Measurements from ENCODE around the gene CRABP2.

Gene CRABP2

DNA sequence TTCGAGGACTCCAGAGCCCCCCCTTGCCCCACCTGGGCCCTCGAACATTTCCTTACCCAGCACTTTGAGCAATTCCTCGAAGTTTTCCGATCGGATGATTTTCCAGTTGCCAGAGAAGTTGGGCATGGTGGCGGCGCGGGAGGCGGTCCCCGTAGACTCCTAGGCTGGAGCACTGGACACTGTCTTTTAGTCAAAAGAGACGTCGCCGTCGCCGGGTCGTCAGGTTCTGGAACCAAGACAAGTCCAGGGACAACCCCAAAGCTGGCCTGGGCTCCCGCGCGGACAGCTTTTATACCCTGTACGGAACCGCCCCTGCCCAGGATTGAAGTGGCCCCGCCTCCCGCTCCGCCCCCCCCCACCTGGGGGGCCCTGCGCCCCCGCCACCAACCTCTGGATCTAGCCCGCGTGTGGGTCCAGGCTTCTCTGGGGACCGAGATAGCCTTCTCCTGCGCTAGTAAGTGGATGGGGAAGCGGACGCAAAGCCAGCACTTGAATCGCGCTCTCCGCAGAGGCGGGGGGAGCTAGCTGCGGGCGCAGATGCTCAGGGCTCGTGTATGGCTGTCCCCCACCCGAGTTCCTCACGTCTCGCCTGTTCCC, at the start of gene CRABP2:
Gene CRABP2 (minus strand): TSS at position 263 of the 597 bp plus-strand sequence. CDS start 137 bp downstream, at position 126.
- DNase-seq (ENCODE audit: low read depth in 1 of 2, low spot score in 1 of 2) = peak in 1 of 2 experiments; percentile 82
- in situ Hi-C loops (cut with HindIII; ENCODE audit: low pct_unique_long_range_greater_than_20kb, low sequenced_read_pairs) = no loop called here
- no peak for TF ChIP-seq JUND (IDR thresholded peaks at IDR 0.05; ENCODE audit: low read depth)

DNA sequence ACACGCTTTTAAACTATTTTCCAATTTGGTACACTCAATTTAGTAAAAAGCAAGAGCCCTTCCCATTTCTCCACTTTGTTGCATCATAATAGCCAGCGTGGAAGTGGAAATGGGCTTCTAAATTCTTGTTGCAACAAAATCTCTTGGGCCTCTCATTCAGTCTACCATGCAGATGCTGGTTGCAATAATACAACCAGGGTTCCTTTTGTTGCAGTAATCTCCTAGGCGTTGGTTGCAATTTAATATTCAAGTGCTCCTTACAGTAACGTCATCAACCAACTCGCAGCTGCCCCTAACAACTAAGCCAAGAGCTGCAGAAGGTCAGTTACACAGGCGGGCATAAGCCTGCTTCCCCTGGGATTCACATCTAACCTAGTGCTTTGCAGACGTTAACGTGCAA, 48.8 kb upstream of the CRABP2 start:
- DNase-seq (ENCODE audit: low read depth in 1 of 2, low spot score in 1 of 2) = no peak
- in situ Hi-C loops (cut with HindIII; ENCODE audit: low pct_unique_long_range_greater_than_20kb, low sequenced_read_pairs) = no loop called here

DNA sequence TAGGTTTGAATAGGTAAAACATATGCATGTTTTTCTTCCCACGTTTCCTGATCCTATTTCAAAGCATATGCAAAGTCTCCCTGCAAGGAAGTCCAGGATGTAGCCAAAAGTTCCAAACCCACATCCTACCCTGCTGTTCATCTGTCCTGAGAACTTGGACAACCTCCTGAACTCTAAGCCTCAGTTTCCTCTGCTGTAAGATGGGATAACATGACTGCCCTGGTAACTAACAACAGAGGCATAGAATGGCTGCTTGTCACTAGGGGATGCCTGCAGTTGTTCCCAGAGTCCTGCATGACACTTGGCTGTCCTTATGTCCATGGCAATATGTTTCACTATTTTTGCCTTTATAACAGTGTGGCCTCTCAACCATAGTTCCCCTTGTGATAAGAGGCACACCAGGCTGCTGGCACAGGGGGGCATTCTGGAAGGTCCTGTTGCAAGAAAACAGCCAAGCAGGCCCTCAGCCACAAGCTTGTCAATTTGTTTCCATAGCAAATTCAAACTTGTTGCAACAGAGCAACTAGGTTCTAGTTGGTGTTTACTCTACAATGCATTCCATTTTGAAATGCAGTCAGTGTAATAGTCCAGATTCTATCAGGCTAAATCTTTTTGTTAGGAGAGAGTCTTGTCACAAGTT, 47.6 kb upstream of the CRABP2 start:
- in situ Hi-C loops (cut with HindIII; ENCODE audit: low pct_unique_long_range_greater_than_20kb, low sequenced_read_pairs) = no loop called here
- TF ChIP-seq JUND (IDR thresholded peaks at IDR 0.05; ENCODE audit: low read depth) = no peak
- DNase-seq (ENCODE audit: low read depth in 1 of 2, low spot score in 1 of 2) = peak in 1 of 2 experiments; percentile 53

More for the DNA sequence above, 48.8 kb upstream of the CRABP2 start:
- no peak for TF ChIP-seq JUND (IDR thresholded peaks at IDR 0.05; ENCODE audit: low read depth)

DNA sequence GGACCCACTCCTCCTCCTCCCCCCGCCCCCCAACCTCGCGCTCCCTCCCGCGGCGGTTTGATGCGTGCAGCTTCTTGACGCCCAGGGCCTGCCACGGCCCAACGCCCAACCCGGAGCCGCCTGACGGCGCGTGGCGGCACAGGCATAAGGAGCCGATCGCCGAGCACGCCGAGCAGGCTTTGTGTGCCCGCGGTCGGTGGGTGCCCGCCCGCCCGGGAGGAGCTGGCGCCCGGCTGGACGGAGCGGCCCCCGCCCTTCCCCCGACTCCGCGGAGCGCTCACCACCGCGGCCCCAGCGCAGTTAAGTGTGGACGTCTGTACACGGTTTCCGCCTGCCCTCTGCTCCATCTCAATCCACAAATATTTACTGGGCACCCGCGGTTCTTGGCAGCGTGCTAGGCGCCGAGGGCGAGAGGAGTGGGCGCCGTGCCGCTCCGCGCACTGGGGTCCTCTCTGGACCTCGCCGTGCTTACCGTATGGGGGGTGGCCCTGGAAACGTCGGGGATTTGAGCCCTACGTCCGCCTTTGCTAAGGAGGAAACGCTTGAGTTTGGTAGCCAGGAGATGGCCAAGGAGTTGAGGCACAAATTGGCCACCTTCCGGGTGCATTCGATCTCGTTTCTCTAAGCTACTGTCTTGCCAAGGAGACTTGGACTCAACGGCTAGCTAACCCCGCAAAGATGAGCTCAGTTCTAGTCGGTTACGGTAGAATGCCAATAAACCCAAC, 46.5 kb upstream of the CRABP2 start:
- in situ Hi-C loops (cut with HindIII; ENCODE audit: low pct_unique_long_range_greater_than_20kb, low sequenced_read_pairs) = no loop called here
- peak; percentile 90 to 99 for DNase-seq (ENCODE audit: low read depth in 1 of 2, low spot score in 1 of 2)
- no peak for TF ChIP-seq JUND (IDR thresholded peaks at IDR 0.05; ENCODE audit: low read depth)

DNA sequence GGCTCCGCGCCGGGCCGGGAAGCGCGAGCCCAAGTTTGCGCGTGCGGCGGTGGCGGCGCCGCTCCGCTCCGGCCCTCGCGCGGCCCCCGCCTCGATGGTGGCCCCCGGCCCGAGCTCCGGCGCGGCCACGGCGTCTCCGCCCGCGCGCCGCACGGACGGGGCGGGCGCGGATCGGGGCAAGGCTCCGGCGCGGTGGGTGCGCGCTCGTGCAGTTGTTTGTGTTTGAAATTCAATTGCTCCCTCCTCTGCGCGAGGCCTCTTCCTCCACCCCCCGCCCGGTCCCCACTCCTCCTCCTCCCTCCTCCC, 46.0 kb upstream of the CRABP2 start, which contains the start of gene HDGF:
Gene HDGF (minus strand): TSS at position 225 of the 306 bp plus-strand sequence. CDS start 246 bp downstream, outside the sequence.
- DNase-seq (ENCODE audit: low read depth in 1 of 2, low spot score in 1 of 2) = no peak
- TF ChIP-seq JUND (IDR thresholded peaks at IDR 0.05; ENCODE audit: low read depth) = no peak
- in situ Hi-C loops (cut with HindIII; ENCODE audit: low pct_unique_long_range_greater_than_20kb, low sequenced_read_pairs) = no loop called here

DNA sequence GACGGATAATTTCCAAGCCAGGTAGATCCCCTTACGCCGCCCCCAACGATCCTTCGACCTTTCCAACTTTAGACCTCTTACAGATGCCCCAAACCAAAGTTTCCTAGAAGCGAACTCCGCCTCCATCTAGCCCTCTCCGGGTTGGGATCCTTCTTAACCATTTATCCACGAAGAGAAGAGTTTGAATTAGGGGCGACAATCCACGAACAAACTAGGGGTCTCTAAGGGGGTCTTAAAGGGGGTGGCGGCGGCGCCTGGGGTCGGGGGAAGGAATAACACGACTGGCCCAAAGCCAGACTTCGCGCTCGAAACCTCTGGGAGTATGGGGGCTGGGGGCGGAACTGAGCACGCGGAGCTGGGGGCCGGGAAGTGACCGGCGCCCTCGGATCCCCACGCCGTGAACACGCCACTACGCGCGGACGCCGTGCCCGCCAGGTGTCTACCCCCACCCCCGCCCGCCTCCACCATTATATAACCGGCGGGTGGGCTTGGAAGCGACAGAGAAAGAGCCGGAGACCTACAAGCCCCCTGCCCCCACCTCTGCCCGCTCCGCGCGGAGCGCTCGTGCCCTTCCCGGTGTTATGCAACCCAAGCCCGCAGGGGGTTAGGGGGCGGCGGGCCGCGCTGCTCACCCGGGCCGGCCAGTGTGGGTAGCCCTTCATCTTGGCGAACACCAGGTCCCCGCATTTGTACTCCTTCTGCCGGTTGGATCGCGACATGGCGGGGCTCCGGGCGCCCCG, 45.5 kb upstream of the CRABP2 start:
- no peak for TF ChIP-seq JUND (IDR thresholded peaks at IDR 0.05; ENCODE audit: low read depth)
- DNase-seq (ENCODE audit: low read depth in 1 of 2, low spot score in 1 of 2) = peak in 1 of 2 experiments; percentile 61

DNA sequence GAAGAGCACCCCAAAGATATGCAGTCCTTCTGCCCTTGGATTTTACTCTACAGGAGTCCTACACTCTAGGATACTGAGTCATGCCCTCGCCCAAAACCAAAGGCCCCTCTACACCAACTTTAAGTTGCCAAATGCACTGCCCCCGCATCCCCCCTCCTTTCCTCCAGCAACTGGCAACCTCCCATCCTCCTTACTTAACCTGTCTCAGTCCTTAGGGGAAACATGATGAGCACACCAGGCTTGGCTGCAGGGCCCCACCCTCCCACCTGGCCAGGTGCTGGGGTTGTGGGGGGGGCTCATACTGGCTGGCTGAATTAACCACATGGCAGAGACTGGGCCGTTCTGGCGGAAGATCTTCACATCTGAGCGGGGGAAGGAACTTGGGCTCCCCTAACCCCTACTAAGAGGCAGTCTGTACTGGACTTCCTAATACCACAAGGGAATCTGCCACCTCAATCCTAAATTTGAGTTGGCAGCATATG, 44.8 kb upstream of the CRABP2 start:
- in situ Hi-C loops (cut with HindIII; ENCODE audit: low pct_unique_long_range_greater_than_20kb, low sequenced_read_pairs) = no loop called here

More for the DNA sequence above, 45.5 kb upstream of the CRABP2 start:
- in situ Hi-C loops (cut with HindIII; ENCODE audit: low pct_unique_long_range_greater_than_20kb, low sequenced_read_pairs) = no loop called here

DNA sequence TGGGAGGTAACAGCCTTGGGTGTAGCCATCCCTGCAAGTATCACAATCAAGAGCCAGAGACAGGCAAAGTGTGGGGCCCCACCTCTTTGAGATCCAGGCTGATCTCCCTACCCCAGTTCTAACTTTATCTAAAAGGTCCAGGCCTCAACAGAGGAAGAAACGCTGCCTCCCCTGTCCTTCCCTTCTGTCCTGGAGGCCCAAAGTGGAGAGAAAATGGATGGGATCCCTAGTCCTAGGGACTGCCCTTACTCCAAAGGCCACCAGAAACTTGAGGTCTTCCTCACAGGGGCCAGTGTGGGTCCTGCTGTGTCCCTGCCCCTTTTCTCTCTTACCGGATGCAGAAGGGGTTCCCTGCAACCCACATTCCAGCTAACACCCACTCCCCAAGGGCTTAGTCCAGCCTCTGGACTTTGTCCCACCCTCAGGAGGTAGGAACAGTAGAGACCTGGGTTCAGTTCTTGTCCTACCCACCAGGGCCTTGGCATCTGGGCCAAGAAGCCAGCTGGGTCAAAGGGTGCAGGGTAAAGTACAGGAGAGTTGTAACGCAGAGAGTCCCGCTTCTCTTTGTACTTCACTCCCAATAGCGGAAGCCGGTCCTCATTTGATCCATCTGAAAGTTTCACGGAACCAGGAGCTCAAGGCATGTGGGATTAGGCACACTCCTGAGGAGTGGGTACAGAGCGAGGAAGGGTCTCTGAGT, 44.2 kb upstream of the CRABP2 start:
- in situ Hi-C loops (cut with HindIII; ENCODE audit: low pct_unique_long_range_greater_than_20kb, low sequenced_read_pairs) = no loop called here
- TF ChIP-seq JUND (IDR thresholded peaks at IDR 0.05; ENCODE audit: low read depth) = no peak
- DNase-seq (ENCODE audit: low read depth in 1 of 2, low spot score in 1 of 2) = no peak

More for the DNA sequence above, 44.8 kb upstream of the CRABP2 start:
- DNase-seq (ENCODE audit: low read depth in 1 of 2, low spot score in 1 of 2) = peak; percentile 64 to 78
- no peak for TF ChIP-seq JUND (IDR thresholded peaks at IDR 0.05; ENCODE audit: low read depth)

DNA sequence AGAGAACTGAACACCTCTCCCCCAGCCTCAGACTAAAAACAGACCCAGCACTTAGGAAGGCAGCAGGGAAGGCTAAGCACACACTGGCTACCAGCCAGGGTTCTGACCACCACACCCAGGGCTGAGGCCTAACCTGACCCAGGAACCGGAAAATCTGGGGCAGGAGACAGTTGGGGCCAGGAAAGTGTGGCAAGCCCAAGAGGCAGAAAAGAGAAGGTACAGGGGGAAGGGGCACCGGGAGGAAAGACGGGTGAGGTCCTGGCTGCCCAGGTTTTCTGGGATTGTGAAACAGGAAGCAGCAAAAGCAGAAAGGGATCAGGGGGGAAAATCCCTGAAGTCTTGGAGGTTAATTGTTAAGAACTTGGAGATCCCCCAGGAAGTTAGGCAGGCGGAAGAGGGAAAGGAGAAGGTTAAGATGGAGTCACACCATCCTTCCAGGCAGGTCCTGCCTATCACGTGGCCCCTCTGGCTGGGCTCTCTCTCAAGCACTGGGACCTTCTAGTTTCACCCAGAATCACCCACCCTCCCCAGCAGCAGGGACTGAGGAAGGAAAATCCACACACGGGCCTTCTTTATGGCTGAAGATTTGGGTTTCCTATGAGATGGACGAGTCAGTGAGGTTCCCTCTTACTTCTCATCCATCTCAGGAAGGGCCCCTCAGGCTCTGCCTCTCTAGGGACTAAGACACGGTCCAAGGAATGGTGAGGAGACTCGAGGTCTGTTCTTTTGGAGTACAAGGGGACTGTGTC, 43.5 kb upstream of the CRABP2 start:
- peak in 1 of 2 experiments; percentile 89 for DNase-seq (ENCODE audit: low read depth in 1 of 2, low spot score in 1 of 2)
- in situ Hi-C loops (cut with HindIII; ENCODE audit: low pct_unique_long_range_greater_than_20kb, low sequenced_read_pairs) = no loop called here
- no peak for TF ChIP-seq JUND (IDR thresholded peaks at IDR 0.05; ENCODE audit: low read depth)

DNA sequence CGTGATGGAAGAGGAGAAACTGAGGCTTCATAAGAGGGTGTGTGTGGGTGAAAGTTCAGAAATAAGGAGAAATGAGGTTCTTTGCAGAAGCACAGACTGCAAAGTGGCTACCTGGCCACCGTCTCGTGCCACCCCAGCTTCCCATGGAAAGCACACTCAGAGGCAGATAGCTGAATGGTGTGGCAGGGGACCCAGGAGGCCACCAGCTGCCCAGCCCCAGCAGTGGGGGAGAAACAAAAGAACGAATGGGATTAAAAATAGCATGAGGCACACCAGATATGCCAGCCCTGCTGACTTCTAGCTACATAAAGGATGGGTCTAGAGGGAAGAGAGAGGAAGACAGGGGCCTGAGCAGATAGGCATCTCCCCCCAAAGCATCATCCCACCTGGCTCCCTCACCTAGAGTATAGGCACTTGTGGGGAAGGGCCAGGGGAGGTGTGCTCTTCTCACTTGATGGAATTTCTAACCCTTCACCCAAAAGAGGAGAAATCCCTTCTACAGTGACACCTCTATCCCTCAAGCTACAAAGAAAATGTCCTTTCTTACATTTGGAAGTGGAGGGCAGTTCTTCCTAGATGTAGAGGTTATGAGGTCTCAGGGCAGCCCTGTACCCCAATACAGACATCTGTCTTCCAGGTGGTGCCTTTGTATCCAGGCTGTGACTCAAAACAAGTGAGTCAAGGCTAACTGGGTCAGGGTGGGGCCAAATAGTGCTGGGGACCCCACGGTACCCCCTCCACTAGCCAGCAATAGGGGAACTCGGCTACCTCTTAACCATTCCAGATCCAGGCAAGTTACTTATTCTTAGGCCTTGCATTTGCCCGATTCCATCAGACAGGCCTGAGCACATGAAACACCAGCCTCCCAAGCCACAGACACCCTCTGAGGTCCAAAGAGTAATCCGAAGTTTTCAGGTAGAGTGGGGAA, 42.6 kb upstream of the CRABP2 start:
- no peak for TF ChIP-seq JUND (IDR thresholded peaks at IDR 0.05; ENCODE audit: low read depth)
- no peak for DNase-seq (ENCODE audit: low read depth in 1 of 2, low spot score in 1 of 2)
- in situ Hi-C loops (cut with HindIII; ENCODE audit: low pct_unique_long_range_greater_than_20kb, low sequenced_read_pairs) = no loop called here

Data from T47D (cell line).